Measurements from ENCODE around the gene USP37. TPM values are rescaled to one million over a fixed set of nuclear protein-coding genes. Genes with fewer than 3 reads are reported as not detected.

Gene USP37
- total RNA-seq, 1 donor from 2014 or later = 11.8 TPM

GRCh38 chr2:218429911-218430692 lies 138.0 kb downstream of the USP37 start:
- intact Hi-C loops (cut with DNase I) = no loop called here
- no peak overlapping the region for H3K27ac ChIP-seq
- DNase-seq (ENCODE audit: low spot score in 2 of 2) = no peak
- H3K36me3 ChIP-seq = no peaks in the 10 kb centered on the region
- H3K9me3 ChIP-seq = no peaks in the 10 kb centered on the region
- H3K4me1 ChIP-seq = no peaks in the 10 kb centered on the region
- no peaks in the 10 kb centered on the region for H3K27me3 ChIP-seq
- H3K4me3 ChIP-seq = no peak overlapping the region
- no peak for TF ChIP-seq CTCF (IDR thresholded peaks at IDR 0.05)

- H3K4me3 ChIP-seq = no peak overlapping the region
- no peaks in the 10 kb centered on the region for H3K36me3 ChIP-seq
- TF ChIP-seq CTCF (IDR thresholded peaks at IDR 0.05) = no peak
- intact Hi-C loops (cut with DNase I) = no loop called here
- no peak for DNase-seq (ENCODE audit: low spot score in 2 of 2)
- H3K4me1 ChIP-seq = no peaks in the 10 kb centered on the region
- no peaks in the 10 kb centered on the region for H3K27me3 ChIP-seq
- no peaks in the 10 kb centered on the region for H3K9me3 ChIP-seq
- no peak overlapping the region for H3K27ac ChIP-seq
Observed at GRCh38 chr2:218428846-218429558, 139.1 kb downstream of the USP37 start.

- no peak for TF ChIP-seq CTCF (IDR thresholded peaks at IDR 0.05)
- no peak overlapping the region for H3K27ac ChIP-seq
- intact Hi-C loops (cut with DNase I) = no loop called here
Observed at GRCh38 chr2:218427741-218428140, 140.4 kb downstream of the USP37 start.

GRCh38 chr2:218425531-218425930 lies 142.6 kb downstream of the USP37 start:
- no peaks in the 10 kb centered on the region for H3K27me3 ChIP-seq
- no peak for TF ChIP-seq CTCF (IDR thresholded peaks at IDR 0.05)
- no peak overlapping the region for H3K27ac ChIP-seq
- intact Hi-C loops (cut with DNase I) = no loop called here
- H3K36me3 ChIP-seq = no peaks in the 10 kb centered on the region
- H3K4me3 ChIP-seq = no peak overlapping the region
- H3K9me3 ChIP-seq = no peaks in the 10 kb centered on the region
- DNase-seq (ENCODE audit: low spot score in 2 of 2) = no peak
- no peaks in the 10 kb centered on the region for H3K4me1 ChIP-seq

More at GRCh38 chr2:218427741-218428140, 140.4 kb downstream of the USP37 start:
- Histone ChIP-seq H3K4me3 (no peak overlapping the region), H3K36me3 (no peaks in the 10 kb centered on the region), H3K9me3 (no peaks in the 10 kb centered on the region), H3K27me3 (no peaks in the 10 kb centered on the region), H3K4me1 (no peaks in the 10 kb centered on the region)
- no peak for DNase-seq (ENCODE audit: low spot score in 2 of 2)

GRCh38 chr2:218423584-218423983 lies 144.6 kb downstream of the USP37 start:
- Histone ChIP-seq H3K36me3 (no peaks in the 10 kb centered on the region), H3K9me3 (no peaks in the 10 kb centered on the region), H3K4me3 (no peak overlapping the region), H3K4me1 (no peaks in the 10 kb centered on the region), H3K27ac (no peak overlapping the region), H3K27me3 (no peaks in the 10 kb centered on the region)
- TF ChIP-seq CTCF (IDR thresholded peaks at IDR 0.05) = no peak
- DNase-seq (ENCODE audit: low spot score in 2 of 2) = no peak
- intact Hi-C loops (cut with DNase I) = no loop called here

All from ascending aorta (tissue), 2 donors.